ENCODE data around the gene RFX2.

Gene RFX2

GRCh38 chr19:6035026-6035425 lies 75.3 kb downstream of the RFX2 start:
- no peak overlapping the region for H3K4me3 ChIP-seq (ENCODE audit: low read length, poor library complexity, severe bottlenecking)
- no peaks in the 10 kb centered on the region for H3K36me3 ChIP-seq (ENCODE audit: insufficient read depth, low read length)
- H3K79me2 ChIP-seq (ENCODE audit: insufficient read depth, low read length): no peaks in the 10 kb centered on the region
- H3K9me3 ChIP-seq (ENCODE audit: insufficient read depth, low read depth, low read length): no peaks in the 10 kb centered on the region
- H3K9ac ChIP-seq (ENCODE audit: low read depth, low read length, poor library complexity, severe bottlenecking): no peak overlapping the region
- H3K9me2 ChIP-seq (replicated peaks; ENCODE audit: low read depth, low read length): no peaks in the 10 kb centered on the region
- no peaks in the 10 kb centered on the region for H3K4me1 ChIP-seq (ENCODE audit: insufficient read depth, low read length, poor library complexity, severe bottlenecking)
- no peaks in the 10 kb centered on the region for H4K20me1 ChIP-seq (ENCODE audit: insufficient read depth, low read length, poor library complexity, severe bottlenecking)
- TF ChIP-seq EZH2phosphoT487 (IDR thresholded peaks at IDR 0.05; ENCODE audit: borderline replicate concordance): no peak
- TF ChIP-seq, protein P1, sequence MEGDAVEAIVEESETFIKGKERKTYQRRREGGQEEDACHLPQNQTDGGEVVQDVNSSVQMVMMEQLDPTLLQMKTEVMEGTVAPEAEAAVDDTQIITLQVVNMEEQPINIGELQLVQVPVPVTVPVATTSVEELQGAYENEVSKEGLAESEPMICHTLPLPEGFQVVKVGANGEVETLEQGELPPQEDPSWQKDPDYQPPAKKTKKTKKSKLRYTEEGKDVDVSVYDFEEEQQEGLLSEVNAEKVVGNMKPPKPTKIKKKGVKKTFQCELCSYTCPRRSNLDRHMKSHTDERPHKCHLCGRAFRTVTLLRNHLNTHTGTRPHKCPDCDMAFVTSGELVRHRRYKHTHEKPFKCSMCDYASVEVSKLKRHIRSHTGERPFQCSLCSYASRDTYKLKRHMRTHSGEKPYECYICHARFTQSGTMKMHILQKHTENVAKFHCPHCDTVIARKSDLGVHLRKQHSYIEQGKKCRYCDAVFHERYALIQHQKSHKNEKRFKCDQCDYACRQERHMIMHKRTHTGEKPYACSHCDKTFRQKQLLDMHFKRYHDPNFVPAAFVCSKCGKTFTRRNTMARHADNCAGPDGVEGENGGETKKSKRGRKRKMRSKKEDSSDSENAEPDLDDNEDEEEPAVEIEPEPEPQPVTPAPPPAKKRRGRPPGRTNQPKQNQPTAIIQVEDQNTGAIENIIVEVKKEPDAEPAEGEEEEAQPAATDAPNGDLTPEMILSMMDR (conservative IDR thresholded peaks at IDR 0.05; ENCODE audit: low read length): no peak
- H2AFZ ChIP-seq (ENCODE audit: low read length): no peak overlapping the region
- no peak overlapping the region for H3K4me2 ChIP-seq (ENCODE audit: low read depth, low read length, poor library complexity, severe bottlenecking)
- no peaks in the 10 kb centered on the region for H3K27me3 ChIP-seq (ENCODE audit: insufficient read depth, low read length, poor library complexity, severe bottlenecking)
- H3F3A ChIP-seq (ENCODE audit: low read depth): no peaks in the 10 kb centered on the region

- Histone ChIP-seq H3K9ac (ENCODE audit: low read depth, low read length, poor library complexity, severe bottlenecking) (no peak overlapping the region), H2AFZ (ENCODE audit: low read length) (no peak overlapping the region), H3K36me3 (ENCODE audit: insufficient read depth, low read length) (no peaks in the 10 kb centered on the region), H3K79me2 (ENCODE audit: insufficient read depth, low read length) (no peaks in the 10 kb centered on the region), H3K4me3 (ENCODE audit: low read length, poor library complexity, severe bottlenecking) (no peak overlapping the region), H3K4me2 (ENCODE audit: low read depth, low read length, poor library complexity, severe bottlenecking) (no peak overlapping the region), H3K9me2 (replicated peaks; ENCODE audit: low read depth, low read length) (no peaks in the 10 kb centered on the region), H3F3A (ENCODE audit: low read depth) (no peaks in the 10 kb centered on the region), H3K9me3 (ENCODE audit: insufficient read depth, low read depth, low read length) (no peaks in the 10 kb centered on the region), H3K4me1 (ENCODE audit: insufficient read depth, low read length, poor library complexity, severe bottlenecking) (no peaks in the 10 kb centered on the region), H4K20me1 (ENCODE audit: insufficient read depth, low read length, poor library complexity, severe bottlenecking) (no peaks in the 10 kb centered on the region), H3K27me3 (ENCODE audit: insufficient read depth, low read length, poor library complexity, severe bottlenecking) (no peaks in the 10 kb centered on the region)
- TF ChIP-seq, protein P1 (conservative IDR thresholded peaks at IDR 0.05; ENCODE audit: low read length): no peak
- no peak for TF ChIP-seq EZH2phosphoT487 (IDR thresholded peaks at IDR 0.05; ENCODE audit: borderline replicate concordance)
Measured at GRCh38 chr19:6034512-6034911, 75.8 kb downstream of the RFX2 start.

DNA sequence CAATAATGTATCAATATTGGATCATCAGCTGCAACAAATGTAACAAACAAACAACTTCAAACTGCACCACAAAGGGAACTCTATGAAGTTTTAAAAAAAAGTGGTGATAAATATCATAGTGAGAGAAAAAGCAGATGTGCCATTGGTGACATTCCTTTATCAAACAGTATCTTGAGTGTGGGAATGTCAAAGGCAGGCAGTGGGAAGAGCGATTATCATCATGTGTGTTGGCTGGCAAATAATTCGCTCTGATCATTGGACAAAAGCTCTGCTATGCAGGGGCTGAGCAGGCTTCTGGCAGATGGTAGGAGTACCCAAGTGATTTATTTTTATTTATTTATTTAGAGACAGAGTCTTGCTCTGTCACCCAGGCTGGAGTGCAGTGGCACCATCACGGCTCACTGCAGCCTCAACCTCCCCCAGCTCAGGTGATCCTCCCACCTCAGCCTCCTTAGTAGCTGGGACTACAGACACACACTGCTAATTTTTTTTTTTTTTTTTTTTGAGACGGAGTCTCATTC lies 76.5 kb downstream of the RFX2 start:
- Histone ChIP-seq H3K27me3 (ENCODE audit: insufficient read depth, low read length, poor library complexity, severe bottlenecking) (no peaks in the 10 kb centered on the region), H3K79me2 (ENCODE audit: insufficient read depth, low read length) (no peaks in the 10 kb centered on the region), H3K36me3 (ENCODE audit: insufficient read depth, low read length) (no peaks in the 10 kb centered on the region), H3K4me3 (ENCODE audit: low read length, poor library complexity, severe bottlenecking) (no peak overlapping the region), H3K9me2 (replicated peaks; ENCODE audit: low read depth, low read length) (no peaks in the 10 kb centered on the region), H2AFZ (ENCODE audit: low read length) (no peak overlapping the region), H3K9ac (ENCODE audit: low read depth, low read length, poor library complexity, severe bottlenecking) (no peak overlapping the region), H3K4me2 (ENCODE audit: low read depth, low read length, poor library complexity, severe bottlenecking) (no peak overlapping the region), H4K20me1 (ENCODE audit: insufficient read depth, low read length, poor library complexity, severe bottlenecking) (no peaks in the 10 kb centered on the region), H3K4me1 (ENCODE audit: insufficient read depth, low read length, poor library complexity, severe bottlenecking) (no peaks in the 10 kb centered on the region), H3F3A (ENCODE audit: low read depth) (no peaks in the 10 kb centered on the region), H3K9me3 (ENCODE audit: insufficient read depth, low read depth, low read length) (no peaks in the 10 kb centered on the region)
- no peak for TF ChIP-seq EZH2phosphoT487 (IDR thresholded peaks at IDR 0.05; ENCODE audit: borderline replicate concordance)
- TF ChIP-seq, protein P1 (conservative IDR thresholded peaks at IDR 0.05; ENCODE audit: low read length): no peak

Measured in Loucy (cell line).